Smooth muscle cell (in vitro differentiated cells): ENCODE measurements around the gene FLRT3. TPM values are rescaled to one million over a fixed set of nuclear protein-coding genes. Genes with fewer than 3 reads are reported as not detected.

Source experiments
- DNase-seq: peaks from one replicate; lab custom pipeline; 2025; ENCODE audit not compliant: unreplicated experiment; lab: John Stamatoyannopoulos, UW
- H2AFZ ChIP-seq: fragments of 200-600 bp; sonication (generic); 2 replicates; pipeline ENCODE4 v1.6.0; 2016; ENCODE audit warnings: antibody characterized with exemption, low read depth, mild to moderate bottlenecking
- H3F3A ChIP-seq: fragments of 200-600 bp; sonication (generic); 2 replicates; pipeline ENCODE4 v1.6.0; 2017; ENCODE audit warnings: antibody characterized with exemption, low read depth
- H3K27ac ChIP-seq: fragments of 200-600 bp; sonication (generic); 2 replicates; pipeline ENCODE4 v1.5.1; 2016; ENCODE audit warnings: low read depth, mild to moderate bottlenecking
- H3K27me3 ChIP-seq: fragments of 200-600 bp; sonication (generic); 2 replicates; pipeline ENCODE4 v1.6.1; 2016; ENCODE audit warnings: low read depth, mild to moderate bottlenecking
- H3K36me3 ChIP-seq: fragments of 200-600 bp; sonication (generic); 2 replicates; pipeline ENCODE4 v1.5.1; 2016; ENCODE audit warnings: low read depth
- H3K4me1 ChIP-seq: fragments of 200-600 bp; sonication (generic); 2 replicates; pipeline ENCODE4 v1.5.1; 2016; ENCODE audit warnings: low read depth
- H3K4me2 ChIP-seq: fragments of 200-600 bp; sonication (generic); 2 replicates; pipeline ENCODE4 v1.6.0; 2016; ENCODE audit warnings: mild to moderate bottlenecking
- H3K4me3 ChIP-seq: fragments of 200-600 bp; sonication (generic); 2 replicates; pipeline ENCODE4 v1.5.1; 2016; ENCODE audit warnings: mild to moderate bottlenecking
- H3K79me2 ChIP-seq: fragments of 200-600 bp; sonication (generic); 2 replicates; pipeline ENCODE4 v1.6.0; 2016; ENCODE audit warnings: low read depth, mild to moderate bottlenecking
- H3K9ac ChIP-seq: fragments of 200-600 bp; sonication (generic); 2 replicates; pipeline ENCODE4 v1.6.0; 2016; ENCODE audit warnings: low read depth
- H3K9me3 ChIP-seq: fragments of 200-600 bp; sonication (generic); replicated peaks from 2 replicates; pipeline ENCODE4 v1.5.1; 2016; ENCODE audit warnings: low read depth
- H4K20me1 ChIP-seq: fragments of 200-600 bp; sonication (generic); 2 replicates; pipeline ENCODE4 v1.6.0; 2016; ENCODE audit warnings: low read depth
- WGBS: methylation state at CpG from one replicate; pipeline ENCODE4 v1.1.7; 2016; ENCODE audit warnings: low lambda C conversion rate; 5-methylcytosine and 5-hydroxymethylcytosine counted together
- polyA plus RNA-seq: library from polyadenylated mRNA; unstranded; fragments of >200 nt; fragmentation: Nextera tagmentation; extraction: Ambion mirVana; gene quantifications from 2 replicates; pipeline ENCODE4 v1.2.1, GENCODE V29; 2016
- total RNA-seq: library from RNA; depleted of rRNA; stranded (reverse); fragments of >200 nt; gene quantifications from 2 replicates; pipeline ENCODE4 v1.2.3, GENCODE V29; 2014
- TF ChIP-seq, protein P1 (sequence below): fragments of 200-600 bp; sonication (generic); IDR thresholded peaks from 2 replicates; pipeline ENCODE4 v1.5.1; 2017; ENCODE audit warnings: borderline replicate concordance, mild to moderate bottlenecking, antibody characterized with exemption; ENCODE audit not compliant: insufficient read depth, poor library complexity, severe bottlenecking

Gene FLRT3
- total and polyA plus RNA-seq, 2 experiments from 2014 or later = 15.5 to 24.3 TPM

GRCh38 chr20:14336686-14337085 lies 726 bp downstream of the FLRT3 start:
- Histone ChIP-seq H3K36me3 (no peaks in the 10 kb centered on the region), H3K27me3 (no peaks in the 10 kb centered on the region), H3K9ac (peak overlapping the region; percentile 66), H3K79me2 (peaks cover 45% of the 10 kb centered on the region), H4K20me1 (no peaks in the 10 kb centered on the region), H3K4me1 (peaks cover 40% of the 10 kb centered on the region), H3K4me3 (peak overlapping the region; percentile 67), H3K27ac (peak overlapping the region; percentile 52), H2AFZ (peak overlapping the region; percentile 44), H3F3A (no peaks in the 10 kb centered on the region), H3K4me2 (peak overlapping the region; percentile 83), H3K9me3 (no peaks in the 10 kb centered on the region)
- DNase-seq = no peak
- 12% methylated on average over 4 of the region's 4 CpGs for WGBS
- TF ChIP-seq, protein P1, sequence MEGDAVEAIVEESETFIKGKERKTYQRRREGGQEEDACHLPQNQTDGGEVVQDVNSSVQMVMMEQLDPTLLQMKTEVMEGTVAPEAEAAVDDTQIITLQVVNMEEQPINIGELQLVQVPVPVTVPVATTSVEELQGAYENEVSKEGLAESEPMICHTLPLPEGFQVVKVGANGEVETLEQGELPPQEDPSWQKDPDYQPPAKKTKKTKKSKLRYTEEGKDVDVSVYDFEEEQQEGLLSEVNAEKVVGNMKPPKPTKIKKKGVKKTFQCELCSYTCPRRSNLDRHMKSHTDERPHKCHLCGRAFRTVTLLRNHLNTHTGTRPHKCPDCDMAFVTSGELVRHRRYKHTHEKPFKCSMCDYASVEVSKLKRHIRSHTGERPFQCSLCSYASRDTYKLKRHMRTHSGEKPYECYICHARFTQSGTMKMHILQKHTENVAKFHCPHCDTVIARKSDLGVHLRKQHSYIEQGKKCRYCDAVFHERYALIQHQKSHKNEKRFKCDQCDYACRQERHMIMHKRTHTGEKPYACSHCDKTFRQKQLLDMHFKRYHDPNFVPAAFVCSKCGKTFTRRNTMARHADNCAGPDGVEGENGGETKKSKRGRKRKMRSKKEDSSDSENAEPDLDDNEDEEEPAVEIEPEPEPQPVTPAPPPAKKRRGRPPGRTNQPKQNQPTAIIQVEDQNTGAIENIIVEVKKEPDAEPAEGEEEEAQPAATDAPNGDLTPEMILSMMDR = no peak

DNA sequence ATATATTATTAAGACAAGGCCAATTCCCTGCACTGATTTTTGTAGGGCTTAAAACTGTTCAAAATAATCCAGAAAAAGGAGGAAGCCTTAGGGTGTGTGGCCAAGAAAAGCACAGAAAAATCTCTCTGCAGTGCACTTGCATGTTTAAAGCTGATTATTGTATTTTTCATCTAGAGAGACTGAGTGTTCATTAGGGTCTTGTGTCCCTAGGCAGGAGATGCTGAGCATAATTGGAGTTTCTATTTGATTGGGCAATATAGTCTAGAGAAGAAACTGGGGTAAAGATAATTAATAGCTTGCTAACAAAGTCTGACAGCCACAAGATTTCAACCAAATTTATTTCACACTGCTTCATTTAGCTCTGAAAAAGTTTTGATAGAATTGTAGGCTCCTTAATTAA lies 2.4 kb downstream of the FLRT3 start:
- Histone ChIP-seq H3K36me3 (no peaks in the 10 kb centered on the region), H3K27ac (no peak overlapping the region), H3K4me2 (peak overlapping the region; percentile 83), H3K9ac (peak overlapping the region; percentile 63), H2AFZ (peak overlapping the region; percentile 19), H3K27me3 (no peaks in the 10 kb centered on the region), H3F3A (no peaks in the 10 kb centered on the region), H3K4me1 (peaks cover 51% of the 10 kb centered on the region), H3K4me3 (peak overlapping the region; percentile 67), H3K79me2 (peaks cover 50% of the 10 kb centered on the region), H4K20me1 (no peaks in the 10 kb centered on the region), H3K9me3 (no peaks in the 10 kb centered on the region)
- TF ChIP-seq, protein P1 = no peak
- DNase-seq = no peak

- no peak for DNase-seq
- Histone ChIP-seq H3K79me2 (peaks cover 50% of the 10 kb centered on the region), H3K4me3 (peak overlapping the region; percentile 67), H3K9me3 (no peaks in the 10 kb centered on the region), H4K20me1 (no peaks in the 10 kb centered on the region), H2AFZ (peak overlapping the region; percentile 34), H3K27me3 (no peaks in the 10 kb centered on the region), H3K9ac (no peak overlapping the region), H3K27ac (no peak overlapping the region), H3K4me1 (peaks cover 51% of the 10 kb centered on the region), H3K36me3 (no peaks in the 10 kb centered on the region), H3K4me2 (peak overlapping the region; percentile 83), H3F3A (no peaks in the 10 kb centered on the region)
- TF ChIP-seq, protein P1 = peak; percentile 57
- WGBS = 3% methylated on average over 3 of the region's 3 CpGs
Measured at GRCh38 chr20:14334306-14334930, 3.0 kb downstream of the FLRT3 start.

DNA sequence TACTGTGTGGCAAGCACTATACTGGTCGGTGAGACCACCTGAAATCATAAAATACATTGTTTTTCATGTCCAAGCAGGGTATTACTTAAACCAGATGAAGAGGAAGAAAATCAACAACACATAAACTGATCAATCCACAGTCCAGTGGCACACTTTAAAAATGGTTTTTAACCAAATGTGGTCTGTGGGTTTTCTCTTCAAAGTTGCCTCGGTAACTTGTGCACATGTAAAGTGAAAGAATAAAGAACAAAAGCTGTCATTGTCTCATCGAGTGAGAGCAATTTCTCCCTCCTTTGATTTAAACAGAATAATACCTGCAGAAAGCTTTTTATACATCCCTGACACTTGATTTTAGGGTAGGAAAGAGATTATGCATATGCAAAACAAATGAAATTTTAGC lies 3.7 kb downstream of the FLRT3 start:
- DNase-seq = no peak
- no peaks in the 10 kb centered on the region for H3K9me3 ChIP-seq
- peaks cover 50% of the 10 kb centered on the region for H3K79me2 ChIP-seq
- H3K4me2 ChIP-seq = peak overlapping the region; percentile 83
- H3K4me1 ChIP-seq = peaks cover 51% of the 10 kb centered on the region
- peak overlapping the region; percentile 34 for H2AFZ ChIP-seq
- H3K27ac ChIP-seq = no peak overlapping the region
- no peaks in the 10 kb centered on the region for H3K36me3 ChIP-seq
- peak overlapping the region; percentile 67 for H3K4me3 ChIP-seq
- WGBS = 66% methylated on average over 3 of the region's 3 CpGs
- no peaks in the 10 kb centered on the region for H3K27me3 ChIP-seq
- H3K9ac ChIP-seq = no peak overlapping the region
- no peaks in the 10 kb centered on the region for H3F3A ChIP-seq
- H4K20me1 ChIP-seq = no peaks in the 10 kb centered on the region
- TF ChIP-seq, protein P1 = no peak
